Sigmoid colon (tissue), 4 donors: Measurements from ENCODE around the gene URB1.

Experiments
- CTCF ChIP-seq, 4 experiments: fragments of 450-650 bp in 3 of 4; fragments of 200-600 bp in 1 of 4; IDR thresholded peaks; one replicate each; pipeline ENCODE4 v1.5.1; 2016 to 2019; ENCODE audit warnings: antibody characterized with exemption in 4 of 4, mild to moderate bottlenecking in 3 of 4, moderate library complexity in 2 of 4
- EP300 ChIP-seq, 4 donors: sonication (generic); formaldehyde crosslinking; IDR thresholded peaks; one replicate each; pipeline ENCODE4 v1.6.1; 2017; ENCODE audit warnings: antibody characterized with exemption in 4 of 4
- POLR2A ChIP-seq, 2 donors: fragments of 450-650 bp; IDR thresholded peaks; one replicate each; pipeline ENCODE4 v1.6.1; 2016; ENCODE audit warnings: antibody characterized with exemption in 2 of 2, mild to moderate bottlenecking in 2 of 2, moderate library complexity in 2 of 2
- POLR2AphosphoS5 ChIP-seq, 4 donors: sonication (generic); formaldehyde crosslinking; IDR thresholded peaks; one replicate each; pipeline ENCODE4 v1.6.1; 2017; ENCODE audit warnings: antibody characterized with exemption in 4 of 4

DNA sequence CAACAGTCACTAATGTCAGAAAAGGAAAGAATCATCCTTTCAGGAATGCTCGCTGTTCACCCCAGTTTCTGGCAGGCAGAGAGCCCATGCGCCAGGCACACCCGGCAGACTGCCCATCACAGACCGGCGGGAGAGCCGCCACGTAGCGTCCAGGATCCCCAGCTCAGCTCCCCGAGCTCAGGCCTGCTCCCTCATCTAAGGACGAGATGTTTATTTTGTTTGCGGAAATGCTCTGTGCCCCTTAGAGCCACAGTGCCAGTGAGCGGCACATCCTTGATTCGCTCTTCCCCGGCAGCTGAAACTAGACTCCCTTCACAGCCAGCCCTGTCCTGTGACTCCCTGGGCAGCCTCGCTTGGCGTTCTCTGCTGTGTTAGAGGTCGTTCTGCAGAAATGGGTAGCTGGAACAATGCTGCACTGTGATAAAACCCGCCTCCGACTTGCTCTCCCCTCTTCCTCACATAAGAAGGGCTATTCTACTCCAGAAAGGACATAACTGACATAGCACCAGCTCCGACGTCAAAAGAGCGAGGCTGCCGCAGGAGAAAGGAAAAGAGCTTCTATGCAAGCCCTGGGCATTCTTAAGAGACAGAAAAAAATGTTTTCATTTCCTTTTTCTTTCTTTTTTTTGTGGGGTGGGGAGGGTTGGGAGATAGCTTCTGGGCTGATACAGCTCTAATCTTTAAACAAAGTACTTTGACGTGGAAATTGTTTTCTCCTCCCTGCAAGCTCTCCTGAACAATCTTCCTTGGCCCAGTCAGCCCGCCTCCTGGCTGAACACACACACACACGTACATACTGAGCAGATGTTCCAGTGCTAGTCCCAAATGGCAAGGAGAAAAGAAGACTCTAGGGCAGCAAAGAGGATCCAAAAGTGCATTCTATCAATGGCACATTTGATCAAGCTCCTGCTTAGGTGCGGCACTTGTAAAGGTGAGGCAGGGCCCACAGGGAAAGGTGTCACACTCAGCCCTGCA is 56.9 kb downstream of the URB1 start:
- TF ChIP-seq CTCF (IDR thresholded peaks at IDR 0.05), result no peak
- no peak for TF ChIP-seq POLR2A (IDR thresholded peaks at IDR 0.05)
- TF ChIP-seq EP300 (IDR thresholded peaks at IDR 0.05), result no peak
- TF ChIP-seq POLR2AphosphoS5 (IDR thresholded peaks at IDR 0.05), result peak in 3 of 4 donors; percentile 16 to 63 (median 24)
